ENCODE results near the gene MYCL.
A peak's percentile ranks its signal among the peaks of the same experiment; 100 is the strongest.

The MYCL gene

GRCh38 chr1:39850606-39851216, 51.0 kb downstream of the MYCL start:
- DNase-seq, result no peak

- no peak for DNase-seq
These were observed 52.5 kb downstream of the MYCL start for GRCh38 chr1:39849203-39849602.

DNA sequence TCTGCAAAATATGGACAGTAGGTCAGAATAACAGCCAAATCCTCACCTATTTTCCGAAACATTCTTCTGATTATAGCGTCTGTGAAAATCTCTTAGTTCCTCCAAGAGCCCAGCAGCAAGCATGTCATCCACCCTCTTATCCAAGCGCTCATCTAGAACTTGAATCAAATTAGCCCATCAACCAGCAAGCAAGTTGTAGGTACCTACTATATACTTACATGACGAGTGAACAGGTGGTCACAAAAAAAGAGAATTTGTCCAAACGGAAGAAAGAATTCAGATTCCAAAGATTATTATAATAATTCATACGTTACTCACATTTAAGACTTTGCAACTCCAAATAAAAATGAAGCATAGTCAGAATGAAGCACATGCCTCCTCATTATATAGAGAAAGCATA, 53.8 kb downstream of the MYCL start:
- no peak for DNase-seq

GRCh38 chr1:39846796-39847195, 54.9 kb downstream of the MYCL start:
- no peak for DNase-seq

DNA sequence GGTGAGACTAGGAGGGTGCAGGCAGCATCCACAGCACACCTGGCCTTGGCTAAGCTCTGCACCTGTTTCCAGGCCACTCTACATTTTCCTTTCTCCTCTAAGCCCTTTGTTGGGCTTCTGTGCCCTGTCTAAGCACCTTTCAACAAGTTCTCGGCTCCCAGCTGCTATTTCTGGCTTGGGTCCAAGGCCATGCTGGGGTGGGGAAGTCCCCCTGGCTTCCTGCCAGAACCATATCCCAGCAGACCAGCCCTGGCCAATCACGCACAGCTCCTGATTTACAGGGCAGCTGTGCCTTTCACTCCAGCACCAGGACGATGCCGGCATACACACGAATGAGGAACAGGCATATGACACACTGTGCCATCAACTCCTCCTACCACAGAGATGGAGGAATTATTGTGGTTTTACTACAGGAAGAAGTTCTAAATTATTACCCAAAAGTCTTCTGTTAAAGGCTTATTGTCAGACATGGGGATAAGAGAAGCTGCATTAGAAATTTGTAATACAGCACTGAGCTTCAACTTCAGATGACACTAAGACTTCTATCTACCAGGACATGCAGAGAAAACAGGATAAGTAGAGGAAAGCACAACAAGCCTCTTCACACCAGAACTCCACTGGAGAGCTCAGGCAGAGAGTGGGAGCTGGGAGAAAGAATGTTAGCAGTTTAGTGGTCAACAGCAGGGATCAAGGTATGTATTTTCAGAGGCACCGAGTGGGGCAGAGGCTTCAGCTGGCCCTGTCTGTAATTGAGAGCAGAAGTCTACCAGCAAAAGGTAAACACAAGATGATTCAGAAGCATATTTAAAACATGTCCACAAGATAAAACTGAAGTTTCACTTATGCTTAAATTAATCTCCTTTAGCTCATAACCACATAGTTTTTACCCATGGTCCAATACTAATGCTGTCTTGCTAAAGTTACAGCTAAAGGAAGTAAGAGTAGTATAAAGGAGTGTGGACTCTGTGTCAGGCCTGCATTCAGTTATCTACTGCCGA, 55.8 kb downstream of the MYCL start:
- peak; percentile 99 for DNase-seq

Measured in NCI-H2081 treated with DMSO at 0.1 percent for 48 hours (cell line).